IMR-90 (cell line): ENCODE measurements around the gene HRAS. TPM values are rescaled to one million over a fixed set of nuclear protein-coding genes. Genes with fewer than 3 reads are reported as not detected.

Experiments used
- ATAC-seq: fragments of 200-7000 bp; cut with Tn5 transposase; 2 replicates; pipeline ENCODE4 v1.9.1; 2020; ENCODE audit warnings: low read depth, mild to moderate bottlenecking, moderate library complexity
- BruUV-seq: library from RNA; stranded (reverse); fragments of 400-500 nt; replicated peaks from 2 replicates; lab custom pipeline; 2021; lab: Mats Ljungman, UMichigan
- CTCF ChIA-PET: fragments of 300-600 bp; formaldehyde crosslinking; extraction: SDS; loops from one replicate; lab custom pipeline; 2021; ENCODE audit warnings: antibody characterized with exemption; lab: Yijun Ruan, JAX
- POLR2A ChIA-PET: fragments of 300-600 bp; sonication (Branson Sonifier 250); formaldehyde crosslinking; loops from one replicate; lab custom pipeline; 2022; ENCODE audit warnings: antibody characterized with exemption; ENCODE audit not compliant: unreplicated experiment; lab: Charles Lee
- DNase-seq: peaks from one replicate; pipeline ENCODE4 v3.0.0; 2013
- H2AFZ ChIP-seq: replicated peaks from 2 replicates; pipeline ENCODE3; 2013; ENCODE audit warnings: low read length, mild to moderate bottlenecking; ENCODE audit not compliant: poor library complexity
- H2AK5ac ChIP-seq: 2 replicates; pipeline ENCODE4 v1.6.1; 2013; ENCODE audit warnings: low read depth, low read length, inconsistent platforms
- H2AK9ac ChIP-seq: replicated peaks from 2 replicates; pipeline ENCODE3; 2013; ENCODE audit warnings: mild to moderate bottlenecking, low read depth, low read length, moderate library complexity; ENCODE audit not compliant: poor library complexity
- H2BK120ac ChIP-seq: 2 replicates; pipeline ENCODE4 v1.6.1; 2013; ENCODE audit warnings: low read depth, low read length, inconsistent platforms
- H2BK15ac ChIP-seq: 3 replicates; pipeline ENCODE4 v1.6.1; 2013; ENCODE audit warnings: low read depth, low read length, inconsistent platforms
- H2BK20ac ChIP-seq: 2 replicates; pipeline ENCODE4 v1.6.1; 2013; ENCODE audit warnings: low read depth, mild to moderate bottlenecking, inconsistent platforms, low read length, moderate library complexity
- H2BK5ac ChIP-seq: 2 replicates; pipeline ENCODE4 v1.6.1; 2013; ENCODE audit warnings: mild to moderate bottlenecking, low read depth, low read length, inconsistent platforms; ENCODE audit not compliant: poor library complexity, severe bottlenecking
- H3K14ac ChIP-seq: replicated peaks from 2 replicates; pipeline ENCODE4 v1.6.1; 2013; ENCODE audit warnings: low read depth, low read length, inconsistent platforms
- H3K18ac ChIP-seq: 2 replicates; pipeline ENCODE4 v1.6.1; 2013; ENCODE audit warnings: low read depth, low read length, control low read depth
- H3K23ac ChIP-seq: 2 replicates; pipeline ENCODE4 v1.6.1; 2013; ENCODE audit warnings: low read depth, low read length, inconsistent platforms
- H3K27ac ChIP-seq: 2 replicates; pipeline ENCODE4 v1.5.1; 2013; ENCODE audit warnings: mild to moderate bottlenecking, control low read depth, low read length; ENCODE audit not compliant: insufficient read depth
- H3K27me3 ChIP-seq: 2 replicates; pipeline ENCODE4 v1.6.1; 2013; ENCODE audit warnings: low read length; ENCODE audit not compliant: control insufficient read depth, insufficient read depth
- H3K36me3 ChIP-seq: 2 replicates; pipeline ENCODE4 v1.6.1; 2013; ENCODE audit warnings: low read length, mixed read lengths; ENCODE audit not compliant: control insufficient read depth, insufficient read depth
- H3K4ac ChIP-seq: 2 replicates; pipeline ENCODE4 v1.6.1; 2013; ENCODE audit warnings: low read depth, low read length, inconsistent platforms
- H3K4me1 ChIP-seq: 2 replicates; pipeline ENCODE4 v1.6.1; 2013; ENCODE audit warnings: low read length, mixed read lengths; ENCODE audit not compliant: control insufficient read depth, insufficient read depth
- H3K4me2 ChIP-seq: 2 replicates; pipeline ENCODE4 v1.6.1; 2013; ENCODE audit warnings: low read depth, mild to moderate bottlenecking, control low read depth, low read length, moderate library complexity
- H3K4me3 ChIP-seq: 2 replicates; pipeline ENCODE4 v1.5.1; 2013; ENCODE audit warnings: low read depth, mild to moderate bottlenecking, control low read depth, low read length, moderate library complexity; ENCODE audit not compliant: insufficient read depth
- H3K56ac ChIP-seq: 2 replicates; pipeline ENCODE4 v1.6.1; 2013; ENCODE audit warnings: low read length, inconsistent platforms; ENCODE audit not compliant: insufficient read depth; ENCODE audit errors: extremely low read depth
- H3K79me1 ChIP-seq, 2 experiments: 2 replicates each; pipeline ENCODE4 v1.6.1; 2013; ENCODE audit warnings: low read length in 2 of 2, inconsistent platforms in 1 of 2, low read depth in 1 of 2
- H3K9ac ChIP-seq: 2 replicates; pipeline ENCODE4 v1.6.1; 2013; ENCODE audit warnings: low read depth, low read length, control low read depth
- H3K9me1 ChIP-seq: 2 replicates; pipeline ENCODE4 v1.6.1; 2013; ENCODE audit warnings: low read length, inconsistent platforms; ENCODE audit not compliant: insufficient read depth
- H3K9me3 ChIP-seq: 2 replicates; pipeline ENCODE4 v1.6.1; 2013; ENCODE audit warnings: low read length; ENCODE audit not compliant: control insufficient read depth, insufficient read depth
- H4K20me1 ChIP-seq: 2 replicates; pipeline ENCODE4 v1.6.1; 2013; ENCODE audit warnings: low read length, inconsistent platforms; ENCODE audit not compliant: insufficient read depth
- H4K5ac ChIP-seq: 2 replicates; pipeline ENCODE4 v1.6.1; 2013; ENCODE audit warnings: mild to moderate bottlenecking, low read depth, low read length, control low read depth
- H4K8ac ChIP-seq, 2 experiments: 2 replicates each; pipeline ENCODE4 v1.6.1; 2013; ENCODE audit warnings: low read depth in 2 of 2, low read length in 2 of 2, control low read depth in 1 of 2, inconsistent platforms in 1 of 2
- H4K91ac ChIP-seq: 2 replicates; pipeline ENCODE4 v1.6.1; 2013; ENCODE audit warnings: low read depth, low read length, inconsistent platforms; ENCODE audit not compliant: insufficient read depth
- BHLHE40 ChIP-seq: fragments of 150-350 bp; IDR thresholded peaks from 2 replicates; pipeline ENCODE4 v1.6.1; 2016; ENCODE audit warnings: mild to moderate bottlenecking, low read depth, low read length
- CEBPB ChIP-seq: IDR thresholded peaks from 2 replicates; pipeline ENCODE4 v1.6.1; 2012; ENCODE audit warnings: low read depth, low read length, improper control_type of control experiment
- CHD1 ChIP-seq: IDR thresholded peaks from 2 replicates; pipeline ENCODE4 v1.6.1; 2012; ENCODE audit warnings: low read depth, low read length, improper control_type of control experiment
- CTCF ChIP-seq: conservative IDR thresholded peaks from 2 replicates; pipeline ENCODE4 v1.5.1; 2012; ENCODE audit warnings: mild to moderate bottlenecking, low read depth, low read length, improper control_type of control experiment
- ELK1 ChIP-seq: fragments of 150-350 bp; IDR thresholded peaks from 2 replicates; pipeline ENCODE4 v1.6.1; 2016; ENCODE audit warnings: low read depth, mild to moderate bottlenecking, low read length, moderate library complexity, borderline replicate concordance
- FOS ChIP-seq: fragments of 150-350 bp; IDR thresholded peaks from 2 replicates; pipeline ENCODE4 v1.6.1; 2016; ENCODE audit warnings: low read depth, low read length
- MAFK ChIP-seq: IDR thresholded peaks from 2 replicates; pipeline ENCODE4 v1.6.1; 2012; ENCODE audit warnings: low read depth, low read length, improper control_type of control experiment
- MAZ ChIP-seq: IDR thresholded peaks from 2 replicates; pipeline ENCODE4 v1.6.1; 2012; ENCODE audit warnings: low read depth, mild to moderate bottlenecking, low read length, improper control_type of control experiment, moderate library complexity, borderline replicate concordance
- NFE2L2 ChIP-seq: fragments of 150-350 bp; IDR thresholded peaks from 2 replicates; pipeline ENCODE4 v1.6.1; 2016; ENCODE audit warnings: low read depth, mild to moderate bottlenecking, low read length
- POLR2A ChIP-seq: IDR thresholded peaks from 2 replicates; pipeline ENCODE4 v1.6.1; 2012; ENCODE audit warnings: mild to moderate bottlenecking, low read depth, low read length
- RAD21 ChIP-seq: IDR thresholded peaks from 2 replicates; pipeline ENCODE4 v1.6.1; 2012; ENCODE audit warnings: low read length, improper control_type of control experiment
- RCOR1 ChIP-seq: IDR thresholded peaks from 2 replicates; pipeline ENCODE4 v1.6.1; 2012; ENCODE audit warnings: mild to moderate bottlenecking, low read length, improper control_type of control experiment; ENCODE audit not compliant: insufficient replicate concordance
- RFX5 ChIP-seq: IDR thresholded peaks from 2 replicates; pipeline ENCODE4 v1.8.0; 2012; ENCODE audit warnings: low read depth, mild to moderate bottlenecking, low read length, moderate library complexity
- WGBS, 2 experiments: methylation state at CpG; one replicate each; pipeline versions ENCODE4 v1.1.5 to v1.1.7; 2013; ENCODE audit warnings: missing lambda C conversion rate in 2 of 2; ENCODE audit not compliant: insufficient read length in 1 of 2; ENCODE audit errors: extremely low coverage in 2 of 2; 5-methylcytosine and 5-hydroxymethylcytosine counted together
- dilution Hi-C: fragments of 300-500 bp; cut with HindIII; formaldehyde crosslinking; loops from one replicate; pipeline ENCODE4 v1.14.3; 2018; ENCODE audit warnings: low sequenced_read_pairs; ENCODE audit not compliant: unreplicated experiment
- in situ Hi-C: fragments of 300-500 bp; cut with MboI; formaldehyde crosslinking; loops from 3 replicates; pipeline ENCODE4 v1.14.3; 2019; ENCODE audit warnings: low sequenced_read_pairs, inconsistent platforms, mixed read lengths
- intact Hi-C: fragments of 100-400 bp; cut with micrococcal nuclease; formaldehyde crosslinking; loops from 2 replicates; pipeline ENCODE4 v1.10.0; 2022
- polyA plus RNA-seq, 3 experiments: library from polyadenylated mRNA; depleted of rRNA; stranded (reverse); fragments of >200 nt; gene quantifications; 2 replicates each; pipeline ENCODE4 v1.2.3, GENCODE V29; 2012; ENCODE audit warnings: low replicate concordance in 1 of 3
- total RNA-seq: library from RNA; depleted of rRNA; stranded (reverse); fragments of >200 nt; gene quantifications from 2 replicates; pipeline ENCODE4 v1.2.3, GENCODE V29; 2012

Gene HRAS
- total and polyA plus RNA-seq, 2 of the 4 experiments (the other 2 are of a cell fraction): 108 to 123 TPM

GRCh38 chr11:533586-534395 is 1.6 kb downstream of the HRAS start (continued):
- no peak for TF ChIP-seq POLR2A

- Histone ChIP-seq H4K91ac (no peak overlapping the region), H3K9ac (no peak overlapping the region), H2BK120ac (no peak overlapping the region), H4K8ac (no peak overlapping the region), H3K23ac (no peak overlapping the region), H2BK20ac (no peak overlapping the region), H3K14ac (no peak overlapping the region), H3K4ac (no peak overlapping the region), H2BK15ac (no peak overlapping the region), H3K79me1 (peaks cover 3 to 26% of the 10 kb centered on the region in 2 experiments; a peak in 3 of 4 replicates), H2AK5ac (0 out of 2 replicates have a peak overlapping the region, but pooled peaks have one; percentile 39), H3K18ac (no peak overlapping the region), H3K4me1 (peaks cover 16% of the 10 kb centered on the region), H2AFZ (no peak overlapping the region), H4K5ac (no peak overlapping the region), H3K27me3 (no peaks in the 10 kb centered on the region), H3K56ac (no peak overlapping the region), H4K20me1 (peaks cover 24% of the 10 kb centered on the region), H3K36me3 (peaks cover 24% of the 10 kb centered on the region; the same call in 1 of the 2 replicates), H2AK9ac (no peak overlapping the region), H3K9me3 (no peaks in the 10 kb centered on the region), H3K27ac (no peak overlapping the region), H3K4me2 (no peak overlapping the region), H3K9me1 (peaks cover 3% of the 10 kb centered on the region; the same call in 1 of the 2 replicates), H3K4me3 (no peak overlapping the region), H2BK5ac (no peak overlapping the region)
- DNase-seq (no peak), ATAC-seq (no peak)
- dilution Hi-C loops: no loop called here
- ChIA-PET POLR2A (no interaction called here), CTCF (no interaction called here)
- WGBS, 2 experiments: 97% methylated on average over 20 of the region's 33 CpGs; no CpG with 5 or more reads in 1 of the 2 experiments
- no TSS peak for BruUV-seq
- in situ Hi-C loops: no loop called here
- intact Hi-C loops: no loop called here
- no peak for TF ChIP-seq CTCF
- no peak for TF ChIP-seq ELK1
- no peak for TF ChIP-seq NFE2L2
- no peak for TF ChIP-seq MAZ
- TF ChIP-seq RAD21: no peak
- TF ChIP-seq POLR2A: no peak
- TF ChIP-seq MAFK: no peak
- TF ChIP-seq FOS: no peak
- no peak for TF ChIP-seq RFX5
- no peak for TF ChIP-seq RCOR1
- no peak for TF ChIP-seq CEBPB
- TF ChIP-seq CHD1: no peak
- no peak for TF ChIP-seq BHLHE40
Observed at GRCh38 chr11:532986-533585, 2.3 kb downstream of the HRAS start.
